Measurements from ENCODE around the gene ETNK2.
A peak's percentile ranks its signal among the peaks of the same experiment; 100 is the strongest.

Gene ETNK2

DNA sequence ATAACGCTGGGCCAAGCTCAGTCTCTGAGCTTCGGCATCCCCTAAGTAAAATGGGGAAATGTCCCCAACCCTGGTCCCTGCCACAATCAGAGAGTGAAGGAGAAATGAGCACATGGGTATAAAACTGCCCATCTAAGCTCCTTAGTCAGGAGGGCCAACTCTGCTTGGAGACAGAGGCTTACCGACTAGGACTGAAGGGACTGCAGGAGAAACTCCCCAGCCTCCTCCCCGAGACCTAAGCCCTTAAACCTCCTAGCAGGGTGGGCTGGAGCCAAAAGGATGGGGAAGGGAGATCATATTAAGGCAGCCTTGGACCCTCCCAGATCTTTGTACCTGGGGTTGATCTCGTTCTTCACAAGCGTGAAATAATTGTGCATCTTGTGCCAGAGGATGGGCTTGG is 5.5 kb downstream of the ETNK2 start:
- DNase-seq, result no peak

DNA sequence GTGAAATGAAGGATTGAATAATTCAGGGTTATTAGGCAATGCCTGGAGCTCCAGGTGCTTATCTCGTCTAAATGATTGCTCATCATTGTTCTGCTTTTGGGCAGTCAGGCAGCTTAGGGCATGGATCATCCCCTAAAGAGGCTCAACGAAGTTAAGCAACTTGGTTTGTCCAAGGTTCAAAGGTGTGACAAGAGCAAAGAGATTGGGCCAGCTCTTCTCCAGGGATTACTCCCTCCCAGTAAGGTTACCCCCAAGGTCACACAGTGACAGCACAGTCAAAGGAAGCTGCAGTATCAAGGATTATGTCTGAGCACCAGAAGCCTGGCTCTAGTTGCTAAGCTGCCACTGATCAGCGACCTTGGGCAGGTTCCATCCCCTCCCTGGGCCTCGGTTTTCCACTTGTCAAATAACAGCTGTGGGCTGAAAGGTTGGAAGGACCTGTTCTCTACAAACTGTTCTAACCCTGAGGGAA is 6.8 kb downstream of the ETNK2 start:
- no peak for DNase-seq

GRCh38 chr1:204143276-204144041 is 8.4 kb downstream of the ETNK2 start:
- DNase-seq, result no peak

DNA sequence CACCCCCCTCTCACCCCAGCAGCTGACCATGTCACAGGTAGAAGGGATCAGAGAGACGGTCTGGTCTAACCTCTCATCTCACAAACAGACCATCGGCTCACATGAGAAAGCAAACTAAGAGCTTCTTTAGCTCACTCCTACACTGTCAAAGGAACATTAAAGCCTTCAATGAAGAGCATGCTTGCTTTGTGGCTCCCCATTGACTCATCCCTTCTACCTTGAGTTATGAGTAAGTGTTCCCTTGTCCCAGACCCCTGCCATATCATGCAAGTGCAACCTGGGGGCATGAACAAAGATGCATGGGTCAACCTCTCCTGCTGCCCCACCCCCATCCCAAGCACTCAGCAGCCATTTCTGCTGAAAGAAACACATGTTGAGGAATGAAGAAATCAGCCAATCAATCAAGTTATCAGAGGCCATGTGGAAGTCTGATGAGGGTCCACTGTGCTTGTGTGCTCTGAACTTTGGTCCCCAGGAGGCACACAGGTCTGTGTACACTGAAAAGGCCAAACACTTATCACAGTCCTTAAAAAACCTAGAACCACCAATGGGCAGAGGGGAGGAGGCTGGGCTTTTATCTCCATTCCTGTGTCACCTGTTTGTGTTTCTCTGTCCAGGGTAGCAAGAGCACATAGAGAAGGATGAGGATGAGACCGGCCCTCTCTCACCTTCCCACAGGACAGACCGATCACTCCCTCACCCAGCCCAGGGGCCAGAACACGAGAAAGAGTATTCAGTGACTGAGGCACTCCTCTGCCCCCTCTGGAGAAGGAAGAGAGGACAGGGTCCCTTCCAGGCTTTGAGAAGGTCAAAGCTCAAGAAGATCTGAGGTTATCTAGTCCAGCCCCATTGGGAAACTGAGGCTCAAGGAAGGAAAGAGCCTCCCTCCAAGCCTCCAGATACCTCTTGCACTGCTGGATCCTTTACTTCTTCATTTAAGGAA is 9.5 kb downstream of the ETNK2 start:
- no peak for DNase-seq

DNA sequence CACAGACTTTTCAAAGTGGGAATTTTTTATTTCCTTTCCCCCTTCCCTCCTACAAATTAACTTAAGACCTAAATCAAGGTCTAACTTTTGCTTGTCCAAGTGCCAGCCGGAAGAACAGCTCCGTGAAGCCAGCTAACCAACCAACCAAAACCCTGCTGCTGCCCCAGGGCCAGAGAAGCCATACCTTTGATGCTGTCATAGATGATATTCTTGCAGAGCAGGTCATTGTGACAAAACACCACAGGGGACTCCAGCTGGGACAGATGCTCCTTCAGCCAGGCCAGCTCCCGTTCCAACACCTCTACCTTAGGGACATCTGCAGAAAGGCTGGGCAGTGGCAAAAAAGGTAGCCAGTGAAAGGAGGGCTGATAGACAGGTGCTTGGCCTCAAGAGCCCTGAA is 10.7 kb downstream of the ETNK2 start:
- DNase-seq, result no peak

- DNase-seq, result no peak
Observed at GRCh38 chr1:204139952-204140351, 11.9 kb downstream of the ETNK2 start.

- DNase-seq, result no peak
Observed at GRCh38 chr1:204139088-204139487, 12.8 kb downstream of the ETNK2 start.

DNA sequence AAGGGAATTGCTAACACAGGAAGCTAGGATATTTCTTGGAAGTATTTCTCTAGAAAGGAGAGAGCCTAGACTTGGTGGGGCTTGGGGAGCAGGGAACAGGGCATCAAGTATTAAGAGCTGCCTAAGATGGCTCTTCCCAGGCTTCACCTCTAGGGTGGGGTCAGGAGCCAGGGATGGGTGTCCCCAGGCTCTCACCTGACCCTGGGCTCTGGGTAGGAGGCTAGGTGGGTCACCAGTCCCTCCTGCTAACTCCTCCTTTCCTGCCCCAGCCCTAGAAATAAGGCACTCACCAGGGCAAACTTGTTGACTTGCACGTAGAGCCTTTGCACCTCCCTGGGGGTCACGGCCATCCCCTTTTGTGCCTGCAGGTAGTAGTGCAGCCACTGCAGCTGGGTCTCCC is 15.0 kb downstream of the ETNK2 start:
- DNase-seq, result no peak

- DNase-seq, result no peak
Observed at GRCh38 chr1:204134103-204134502, 17.7 kb downstream of the ETNK2 start.

DNA sequence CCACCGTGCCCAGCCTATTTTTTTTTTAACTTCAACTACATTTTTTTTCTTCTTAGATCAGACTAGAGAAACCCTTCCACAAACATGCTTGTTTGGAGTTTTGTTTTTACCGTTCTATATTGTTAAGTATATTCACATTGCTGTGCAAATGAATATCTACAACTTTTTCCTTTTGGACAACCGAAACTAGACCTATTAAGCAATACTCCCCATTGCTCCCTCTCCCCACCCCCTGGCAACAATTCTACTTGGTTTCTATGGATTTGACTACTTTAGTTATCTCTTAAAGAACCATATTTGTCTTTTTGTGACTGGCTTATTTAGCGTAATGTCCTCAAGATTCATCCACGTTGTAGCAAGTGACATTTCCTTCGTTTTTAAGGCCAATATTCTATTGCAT is 19.1 kb downstream of the ETNK2 start:
- DNase-seq, result no peak

DNA sequence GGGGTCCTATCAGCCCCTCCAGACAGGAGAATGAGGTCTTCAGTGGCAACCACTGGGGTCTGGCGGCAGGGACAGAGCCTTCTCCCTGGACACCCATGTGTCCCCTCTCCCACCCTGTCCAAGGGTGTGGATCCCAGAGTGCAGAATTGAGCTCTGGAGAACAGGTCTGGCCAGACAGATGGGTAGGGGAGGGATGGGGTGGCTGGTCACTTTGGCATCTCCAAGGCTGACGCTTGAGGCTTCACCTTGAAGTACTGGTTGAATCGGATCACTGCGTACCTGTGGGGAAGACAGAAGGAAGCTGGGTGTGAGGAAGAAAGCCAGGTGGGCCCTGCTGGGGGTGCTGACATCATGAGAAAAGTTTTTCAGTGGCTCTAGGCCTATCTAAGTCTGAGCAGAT is 19.9 kb downstream of the ETNK2 start:
- no peak for DNase-seq

GRCh38 chr1:204130981-204131892 is 20.6 kb downstream of the ETNK2 start:
- DNase-seq, result peak; percentile 81

DNA sequence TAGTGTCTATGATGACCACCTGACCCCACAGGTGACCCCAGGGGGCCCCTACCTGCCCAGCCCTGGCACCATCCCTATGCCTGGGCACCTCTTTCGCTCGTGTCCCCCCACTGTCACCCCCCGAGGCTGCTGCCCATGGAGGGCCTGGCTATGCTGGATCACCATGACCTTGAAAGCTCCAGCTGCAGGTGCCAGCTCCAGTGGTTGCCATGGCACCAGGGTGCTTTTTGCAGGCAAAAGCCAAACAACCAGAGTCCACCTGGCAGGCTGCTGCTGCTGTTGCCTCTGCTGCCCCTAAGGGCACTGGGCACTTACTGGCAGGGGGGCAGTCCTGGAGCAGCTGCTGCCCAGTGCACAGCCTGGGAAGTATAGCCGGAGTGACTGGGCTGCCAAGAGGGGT is 21.7 kb downstream of the ETNK2 start:
- no peak for DNase-seq

GRCh38 chr1:204128964-204129896 is 22.6 kb downstream of the ETNK2 start:
- DNase-seq, result peak; percentile 48

DNA sequence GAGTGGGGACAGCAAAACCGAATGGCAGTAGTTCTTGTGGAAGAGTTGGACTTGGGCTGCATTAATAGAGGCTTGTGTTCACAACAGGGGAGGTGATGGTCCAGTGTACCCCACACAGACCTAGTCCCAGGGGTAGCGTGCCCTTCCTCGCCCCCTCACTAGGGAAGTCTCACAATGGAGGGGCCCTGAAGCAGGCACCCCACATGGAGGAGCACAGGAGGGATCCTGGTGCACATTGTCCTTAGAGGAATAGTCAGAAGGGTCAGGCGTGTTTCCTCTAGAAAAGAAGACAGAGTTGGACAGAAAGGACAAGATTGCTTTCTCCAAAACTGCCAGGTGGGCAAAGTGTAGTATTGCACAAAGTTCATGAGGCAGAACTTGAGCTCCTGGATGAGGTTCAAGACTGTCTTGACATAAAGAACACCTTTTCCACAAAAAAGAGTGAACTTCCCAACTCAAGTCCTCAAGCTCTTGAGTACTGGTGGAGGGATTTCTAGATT is 23.3 kb downstream of the ETNK2 start:
- peak; percentile 9 for DNase-seq

DNA sequence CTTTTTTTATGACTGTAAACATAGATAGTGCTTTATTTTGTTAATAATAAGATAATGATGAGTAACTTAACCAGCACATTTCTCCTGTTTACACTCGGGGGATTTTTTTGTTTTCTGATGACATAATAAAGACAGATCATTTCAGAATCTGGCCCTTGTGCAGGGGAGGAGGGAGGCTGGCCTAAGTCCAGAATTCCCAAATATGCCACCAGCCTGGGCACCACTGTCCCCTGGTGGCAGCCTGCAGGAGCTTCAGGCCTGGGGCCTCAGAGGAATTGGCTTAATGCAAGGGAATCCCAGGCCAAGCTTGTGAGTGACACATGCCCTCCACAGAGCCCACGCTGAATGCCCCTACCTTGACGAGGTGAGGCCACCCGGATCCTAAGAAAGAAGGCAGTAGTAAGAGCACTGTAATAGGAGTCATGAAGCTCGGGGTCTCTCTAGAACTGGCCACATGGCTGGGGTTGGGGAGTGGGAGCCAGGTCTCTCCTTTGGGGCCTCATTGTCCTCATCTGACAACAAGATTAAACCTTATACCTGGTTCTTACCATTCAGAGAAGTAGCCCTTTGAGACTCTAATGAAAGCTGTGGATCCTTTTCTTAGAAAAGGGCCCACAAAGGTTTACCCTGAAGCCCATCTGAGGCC is 24.1 kb downstream of the ETNK2 start:
- DNase-seq, result peak; percentile 81

GRCh38 chr1:204126956-204127355 is 24.9 kb downstream of the ETNK2 start:
- DNase-seq, result no peak

GRCh38 chr1:204126386-204126785 is 25.5 kb downstream of the ETNK2 start:
- no peak for DNase-seq

- DNase-seq, result no peak
Observed at GRCh38 chr1:204125759-204126351, 26.0 kb downstream of the ETNK2 start.

GRCh38 chr1:204124639-204125038 is 27.2 kb downstream of the ETNK2 start:
- DNase-seq, result no peak

- DNase-seq, result no peak
Observed at GRCh38 chr1:204123376-204123775, 28.5 kb downstream of the ETNK2 start.

All from HCEC 1CT (cell line).